K562 (cell line): ENCODE measurements around the gene TCF25. TPM values are rescaled to one million over a fixed set of nuclear protein-coding genes. Genes with fewer than 3 reads are reported as not detected.

Experiments used
- ATAC-seq: fragments of 200-7000 bp; cut with Tn5 transposase; 3 replicates; pipeline ENCODE4 v1.9.1; 2020; ENCODE audit warnings: moderate library complexity
- BruUV-seq: library from RNA; stranded (reverse); fragments of 400-500 nt; replicated peaks from 2 replicates; lab custom pipeline; 2021; lab: Mats Ljungman, UMichigan
- CTCF ChIA-PET: fragments of 300-600 bp; formaldehyde crosslinking; extraction: SDS; loops from one replicate; lab custom pipeline; 2021; ENCODE audit warnings: low intra/inter-chr PET ratio; lab: Yijun Ruan, JAX
- POLR2A ChIA-PET: fragments of 300-600, 350-650 bp; sonication (Branson Sonifier 250); formaldehyde crosslinking; extraction: SDS; loops from one replicate; lab custom pipeline; 2021; ENCODE audit warnings: antibody characterized with exemption, inconsistent platforms; lab: Yijun Ruan, JAX
- DNase-seq, 4 experiments: peaks; one replicate each; pipeline versions ENCODE4 v3.0.0 to v3.0.0-alpha.2; 2011 to 2018; ENCODE audit warnings: low spot score in 3 of 4, mixed read lengths in 3 of 4; ENCODE audit errors: extremely low read depth in 1 of 4
- FAIRE-seq: peaks from 2 replicates; lab custom pipeline; 2011; peaks lifted over from hg19 to GRCh38; lab: Jason Lieb, UNC
- H2AFZ ChIP-seq: 2 replicates; pipeline ENCODE4 v1.6.0; 2011; ENCODE audit warnings: low read depth, low read length, control low read depth, inconsistent platforms
- H3K27ac ChIP-seq: fragments of 200-600 bp; 3 replicates; pipeline ENCODE4 v1.8.0; 2011; ENCODE audit warnings: low read depth, mild to moderate bottlenecking, control low read depth, inconsistent platforms, low read length, moderate library complexity, mixed read lengths; ENCODE audit errors: extremely low read depth
- H3K27me3 ChIP-seq, 2 experiments: fragments of 300-600 bp in 1 of 2; 2 replicates in 1 of 2; 3 replicates in 1 of 2; pipeline versions ENCODE4 v1.6.0 to v1.8.0; 2011; ENCODE audit warnings: inconsistent platforms in 2 of 2, low read length in 2 of 2, mild to moderate bottlenecking in 1 of 2, mixed read lengths in 1 of 2, moderate library complexity in 1 of 2; ENCODE audit not compliant: control insufficient read depth in 2 of 2, insufficient read depth in 2 of 2
- H3K36me3 ChIP-seq: fragments of 300-600 bp; 3 replicates; pipeline ENCODE4 v1.8.0; 2011; ENCODE audit warnings: mild to moderate bottlenecking, low read length, inconsistent platforms; ENCODE audit not compliant: control insufficient read depth, insufficient read depth
- H3K4me1 ChIP-seq, 2 experiments: fragments of 200-600 bp in 1 of 2; replicated peaks in 1 of 2; 2 replicates in 1 of 2; 3 replicates in 1 of 2; pipeline versions ENCODE4 v1.5.1 to v1.8.0; 2011; ENCODE audit warnings: inconsistent platforms in 2 of 2, low read length in 2 of 2, mild to moderate bottlenecking in 1 of 2, mixed read lengths in 1 of 2, moderate library complexity in 1 of 2; ENCODE audit not compliant: control insufficient read depth in 2 of 2, insufficient read depth in 2 of 2
- H3K4me2 ChIP-seq: 2 replicates; pipeline ENCODE4 v1.6.1; 2011; ENCODE audit warnings: low read length, control low read depth, inconsistent platforms, mixed read lengths; ENCODE audit not compliant: insufficient read depth
- H3K4me3 ChIP-seq: fragments of 200-600 bp; sonication (generic), shearing (Covaris generic); 2 replicates; pipeline ENCODE4 v1.5.1; 2016; ENCODE audit warnings: control low read depth, inconsistent platforms
- H3K79me2 ChIP-seq: fragments of 200-600 bp; 3 replicates; pipeline ENCODE4 v1.8.0; 2011; ENCODE audit warnings: low read length, inconsistent platforms; ENCODE audit not compliant: control insufficient read depth, insufficient read depth
- H3K9ac ChIP-seq, 2 experiments: 2 replicates each; pipeline versions ENCODE4 v1.6.0 to v1.6.1; 2011; ENCODE audit warnings: low read depth in 2 of 2, low read length in 2 of 2, control low read depth in 1 of 2, inconsistent platforms in 1 of 2, mild to moderate bottlenecking in 1 of 2, mixed read lengths in 1 of 2; ENCODE audit not compliant: insufficient read depth in 1 of 2
- H3K9me1 ChIP-seq: one replicate; pipeline ENCODE4 v1.6.0; 2011; ENCODE audit warnings: inconsistent platforms, mild to moderate bottlenecking, low read length, moderate library complexity; ENCODE audit not compliant: control insufficient read depth, insufficient read depth
- H3K9me3 ChIP-seq: replicated peaks from 2 replicates; pipeline ENCODE4 v1.5.1; 2011; ENCODE audit warnings: low read depth, low read length, inconsistent platforms; ENCODE audit not compliant: control insufficient read depth, insufficient read depth
- H4K20me1 ChIP-seq: replicated peaks from 2 replicates; pipeline ENCODE4 v1.6.1; 2011; ENCODE audit warnings: low read length, inconsistent platforms, mixed read lengths; ENCODE audit not compliant: control insufficient read depth, insufficient read depth
- POLR2G ChIP-seq: fragments of 200-400 bp; formaldehyde crosslinking; IDR thresholded peaks from 2 replicates; pipeline ENCODE4 v1.6.1; 2017; ENCODE audit warnings: low read depth, mild to moderate bottlenecking, antibody characterized with exemption, low read length, moderate library complexity
- RBFOX2 ChIP-seq: fragments of 200-400 bp; formaldehyde crosslinking; IDR thresholded peaks from 2 replicates; pipeline ENCODE4 v1.6.1; 2017; ENCODE audit warnings: low read depth, mild to moderate bottlenecking, low read length, moderate library complexity
- STAG1 ChIP-seq: sonication (generic); formaldehyde crosslinking; IDR thresholded peaks from 2 replicates; pipeline ENCODE4 v1.5.0; 2020; ENCODE audit warnings: missing genetic modification reagents, borderline replicate concordance
- WGBS: fragments of 100-300 bp; shearing (Covaris generic); methylation state at CpG from one replicate; pipeline ENCODE4 v1.1.6; 2016; ENCODE audit warnings: low coverage, mixed read lengths; ENCODE audit not compliant: insufficient coverage; ENCODE audit errors: missing lambda C conversion rate; 5-methylcytosine and 5-hydroxymethylcytosine counted together
- in situ Hi-C: fragments of 300-500 bp; cut with MboI; formaldehyde crosslinking; loops from 4 replicates; pipeline ENCODE4 v1.15.0; 2018; ENCODE audit warnings: inconsistent platforms, mixed read lengths
- intact Hi-C: fragments of 100-400 bp; cut with micrococcal nuclease; formaldehyde crosslinking; loops from 2 replicates; pipeline ENCODE4 v1.14.2; 2022
- polyA plus RNA-seq, 8 experiments: library from polyadenylated mRNA; depleted of rRNA in 4 of 8; stranded (reverse) in 5 of 8; unstranded in 3 of 8; fragments of >200 nt; fragmentation: Nextera tagmentation in 2 of 8; fragmentation: Illumina TruSeq in 1 of 8; extraction: Ambion mirVana in 2 of 8; extraction: Trizol in 1 of 8; gene quantifications; 2 replicates each; pipeline versions ENCODE4 v1.2.1 to v1.2.3, GENCODE V29; 2011 to 2014; ENCODE audit warnings: inconsistent platforms in 1 of 8, missing spikeins in 1 of 8
- total RNA-seq, 7 experiments: library from RNA; depleted of rRNA in 6 of 7; stranded (reverse); fragments of >200 nt in 6 of 7; fragmentation: Illumina TruSeq in 2 of 7; extraction: Trizol in 2 of 7; gene quantifications; 2 replicates each; pipeline versions ENCODE4 v1.2.1 to v1.2.3, GENCODE V29; 2011 to 2021; ENCODE audit warnings: low replicate concordance in 1 of 7

Gene TCF25
- total and polyA plus RNA-seq, 9 of the 15 experiments (the other 6 are each of a cell fraction or from before 2014, with no cell fraction given), result 9.0 to 154 (median 83.8) TPM

- DNase-seq (no peak), FAIRE-seq (no peak), ATAC-seq (no peak)
- Histone ChIP-seq H3K4me1 (peaks cover 0 to 9% of the 10 kb centered on the region in 2 experiments; a peak in 1 of 5 replicates), H2AFZ (no peak overlapping the region), H3K27ac (no peak overlapping the region), H3K9me3 (no peaks in the 10 kb centered on the region), H3K79me2 (no peaks in the 10 kb centered on the region), H3K36me3 (peaks cover 87% of the 10 kb centered on the region; the same call in 2 of the 3 replicates), H3K9ac (peak overlapping the region in 1 of 2 experiments; percentile 50; a peak in 2 of 4 replicates), H3K4me3 (no peak overlapping the region), H4K20me1 (no peaks in the 10 kb centered on the region), H3K27me3 (no peaks in the 10 kb centered on the region), H3K9me1 (no peaks in the 10 kb centered on the region), H3K4me2 (no peak overlapping the region)
- in situ Hi-C loops (no loop called here), intact Hi-C loops (no loop called here)
- CTCF ChIA-PET, result no interaction called here
- BruUV-seq, result no TSS peak
- POLR2A ChIA-PET, result interaction anchor here (0.7 to 2.1 kb wide), 4 partner anchors 10 to 148 kb away, joined by 3 to 8 read pairs (median 4); no protein-coding TSS in a partner anchor
- WGBS, result 95% methylated on average over 15 of the region's 16 CpGs
- TF ChIP-seq POLR2G (peak; percentile 53; the same call in 1 of the 2 replicates), RBFOX2 (peak; percentile 44; the same call in 1 of the 2 replicates), STAG1 (CRISPR knock-in tag) (no peak)
Observed at GRCh38 chr16:89890886-89891657, 17.7 kb downstream of the TCF25 start.
